NCI-H460 (cell line): ENCODE measurements around the gene WDR11. TPM values are rescaled to one million over a fixed set of nuclear protein-coding genes. Genes with fewer than 3 reads are reported as not detected.

Experiments
- DNase-seq: peaks from one replicate; pipeline ENCODE4 v3.0.0-alpha.2; 2016; ENCODE audit warnings: low read depth; ENCODE audit errors: extremely low read depth
- total RNA-seq: library from RNA; depleted of rRNA; stranded (reverse); fragments of >200 nt; shearing (Covaris generic); gene quantifications from 2 replicates; pipeline ENCODE4 v1.2.3, GENCODE V29; 2014

Gene WDR11
- total RNA-seq, 1 experiment from 2014 or later, result 77.6 TPM

DNA sequence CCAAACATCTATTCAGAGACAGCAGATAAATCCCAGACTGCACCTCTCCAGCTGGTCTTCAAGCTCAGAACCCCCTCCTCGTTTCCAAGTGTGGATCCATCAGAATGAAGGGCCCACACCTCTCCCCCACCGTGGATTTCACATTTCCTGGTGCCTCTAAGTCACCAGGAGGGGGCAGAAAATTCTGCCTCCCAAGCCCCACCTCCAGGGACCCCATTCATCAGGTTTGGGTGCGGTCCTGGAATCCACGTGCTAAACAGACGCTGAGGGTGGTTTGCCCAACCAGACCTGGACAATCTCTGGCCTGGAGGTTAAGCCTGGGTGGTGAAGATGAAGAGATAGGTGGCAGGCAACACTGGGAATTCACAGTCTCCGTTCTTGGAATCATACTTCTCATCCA, 92.4 kb downstream of the WDR11 start:
- no peak for DNase-seq

DNA sequence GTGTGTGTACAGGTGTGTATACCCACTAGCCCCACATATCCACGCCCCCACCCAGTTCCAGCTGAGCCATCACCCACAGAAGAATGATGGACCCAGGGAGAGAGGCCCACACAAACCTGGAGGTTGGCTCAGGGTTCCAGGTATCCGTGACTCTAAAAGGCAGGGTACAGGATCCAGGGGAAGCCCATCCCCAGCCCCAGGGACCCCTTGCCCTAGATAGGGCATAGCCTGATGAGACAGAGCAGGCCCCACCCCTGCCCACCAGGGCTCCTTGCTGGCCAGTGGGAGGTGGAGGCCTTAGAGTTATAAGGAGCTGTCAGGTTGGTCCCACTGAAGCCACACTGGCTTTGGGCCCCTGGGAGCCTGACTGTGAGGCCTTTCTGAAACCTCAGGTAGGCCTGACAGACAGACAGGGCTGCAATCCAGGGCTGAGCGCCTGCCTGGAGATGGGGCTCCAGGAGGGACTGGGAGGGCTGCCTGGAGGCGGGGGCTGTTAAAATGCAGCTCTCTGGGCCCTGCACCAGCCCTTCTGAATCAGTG, 93.5 kb downstream of the WDR11 start:
- DNase-seq, result no peak

DNA sequence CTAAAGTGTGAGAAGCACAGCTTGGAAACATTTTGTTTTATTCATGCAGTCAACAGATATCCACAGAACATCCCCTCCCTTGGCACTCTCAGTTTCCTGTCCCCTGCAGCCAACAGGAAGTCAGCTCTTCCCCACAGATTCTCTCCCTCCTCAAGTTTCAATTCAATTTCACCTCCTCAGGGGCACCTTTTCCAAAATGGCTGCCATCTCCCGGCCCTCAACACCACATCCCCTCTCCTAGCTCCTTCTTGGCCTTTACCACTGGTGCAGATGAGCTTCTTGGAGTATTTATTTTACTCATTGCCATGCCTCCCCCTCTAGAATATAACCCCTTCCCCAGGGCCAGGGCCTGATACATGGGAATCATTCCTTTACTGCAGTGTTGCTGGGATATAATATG, 94.0 kb downstream of the WDR11 start:
- no peak for DNase-seq

DNA sequence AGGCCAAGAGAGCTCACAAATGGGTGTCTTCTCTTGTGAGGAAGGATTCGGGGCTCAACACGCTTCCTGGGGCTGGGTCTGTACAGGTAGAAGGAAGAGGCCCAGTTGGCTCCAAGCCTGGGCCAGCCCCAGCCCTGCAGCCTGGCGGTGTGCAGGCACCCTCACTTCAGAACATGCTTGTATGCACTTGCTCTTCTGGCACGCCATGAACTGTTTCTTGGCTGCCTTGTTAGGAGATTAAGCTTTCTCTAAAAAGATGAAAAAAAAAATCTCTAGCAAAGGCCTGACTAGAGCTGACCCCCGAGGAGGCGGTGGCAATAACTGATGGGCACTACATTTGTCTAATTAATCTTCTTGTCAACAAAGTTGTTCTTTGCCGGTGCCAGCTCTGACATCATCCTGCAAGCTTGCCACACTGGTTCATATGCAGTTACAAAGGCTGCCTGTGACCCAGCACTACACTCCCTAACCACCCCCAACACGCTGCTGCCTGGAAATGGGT, 94.7 kb downstream of the WDR11 start:
- no peak for DNase-seq

DNA sequence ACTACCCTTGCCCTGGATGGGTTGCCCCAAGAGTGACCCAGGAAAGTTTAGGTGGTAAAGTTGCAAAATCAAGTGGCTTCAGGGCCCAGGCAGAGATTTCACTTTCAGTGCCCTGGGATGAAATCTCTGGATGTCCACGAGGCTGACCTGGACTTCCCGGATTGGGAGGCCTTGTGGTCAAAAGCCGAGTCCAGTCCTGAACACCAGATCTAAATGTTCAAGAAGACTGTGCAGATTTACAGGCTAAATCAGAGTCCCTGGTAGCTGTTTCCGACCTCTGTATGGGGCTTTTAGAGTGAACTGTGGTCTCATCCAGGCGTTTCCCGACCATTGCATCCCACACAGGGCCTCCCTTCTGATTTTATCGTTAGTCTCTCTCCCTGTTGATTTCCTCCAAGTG, 95.3 kb downstream of the WDR11 start:
- no peak for DNase-seq

DNA sequence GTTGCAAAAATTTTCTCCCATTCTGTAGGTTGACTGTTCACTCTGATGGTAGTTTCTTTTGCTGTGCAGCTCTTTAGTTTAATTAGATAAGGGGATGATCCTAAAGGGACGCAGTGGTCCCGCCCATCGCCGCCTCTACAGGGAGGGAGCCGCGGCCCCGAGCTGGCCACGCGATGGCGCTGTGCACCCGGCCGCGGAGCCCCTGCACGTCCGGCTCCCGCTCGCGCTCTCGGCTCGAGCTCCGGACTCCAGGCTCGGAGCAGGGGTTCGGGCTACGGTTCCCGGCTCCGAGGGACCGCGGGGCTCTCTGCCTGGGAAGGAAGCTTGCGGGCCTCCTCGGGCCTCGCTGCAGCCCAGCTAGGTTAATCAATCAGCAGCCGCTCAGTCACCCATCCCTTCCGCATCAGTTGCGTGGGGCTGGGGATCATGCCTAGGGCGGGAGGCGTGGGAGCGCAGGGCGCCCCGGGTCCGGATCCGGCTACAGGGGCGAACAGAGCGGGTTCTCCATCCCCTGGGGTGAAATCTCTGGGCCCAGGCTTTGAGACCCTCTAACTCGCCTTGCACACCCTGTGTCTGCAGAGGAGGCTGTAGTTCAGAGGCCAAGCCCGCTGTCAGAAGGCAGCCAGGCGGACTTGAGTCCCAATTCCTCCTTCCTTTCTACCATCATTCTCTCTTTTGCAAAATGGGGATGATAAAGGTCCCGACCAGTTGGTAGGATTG, 97.9 kb downstream of the WDR11 start:
- no peak for DNase-seq

DNA sequence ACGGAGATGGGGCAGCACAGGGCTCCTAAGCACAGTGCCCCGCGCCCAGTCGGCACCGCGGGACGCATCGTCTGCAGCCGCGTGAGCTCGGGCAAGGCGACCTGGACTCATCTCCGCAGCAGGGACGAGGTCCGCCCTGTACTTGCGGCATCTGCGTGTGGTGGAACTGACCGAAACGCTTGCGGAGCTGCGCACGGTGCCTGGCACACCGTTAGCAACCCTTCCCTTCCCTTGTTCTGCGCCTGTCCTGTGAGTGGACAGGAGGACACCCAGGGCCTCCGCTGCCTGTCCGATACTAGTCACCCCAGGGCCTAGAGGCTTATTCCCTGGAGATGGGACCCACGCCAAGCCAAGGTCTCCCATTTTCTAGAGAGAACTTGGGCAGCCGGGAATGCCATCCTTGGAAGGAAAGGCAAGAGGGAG, 98.5 kb downstream of the WDR11 start:
- DNase-seq, result no peak

DNA sequence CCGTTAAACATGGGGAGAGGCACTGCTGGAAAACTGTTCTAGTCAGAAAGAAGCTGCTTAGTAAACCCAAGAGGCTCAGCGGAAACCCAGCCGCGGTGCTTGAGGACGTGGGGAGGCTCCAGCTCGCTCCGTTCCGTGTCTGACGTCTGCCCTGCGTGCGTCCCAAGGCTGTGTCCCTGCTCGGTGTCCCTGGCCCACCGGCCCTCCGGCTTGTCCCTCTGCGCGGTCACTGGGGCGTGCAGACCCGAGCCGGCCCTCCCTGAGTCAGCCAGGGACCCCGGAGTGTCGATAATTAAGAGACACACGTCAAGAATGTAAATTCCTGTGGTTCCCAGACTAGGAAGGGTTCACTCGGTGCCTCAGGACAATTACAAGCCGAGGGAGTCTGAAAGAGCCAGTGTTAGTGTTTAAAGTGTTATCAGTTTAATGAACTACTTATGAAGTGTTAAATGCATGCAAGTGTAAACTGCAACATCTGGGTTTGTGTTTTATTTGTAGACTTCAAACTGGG, 98.9 kb downstream of the WDR11 start:
- no peak for DNase-seq

DNA sequence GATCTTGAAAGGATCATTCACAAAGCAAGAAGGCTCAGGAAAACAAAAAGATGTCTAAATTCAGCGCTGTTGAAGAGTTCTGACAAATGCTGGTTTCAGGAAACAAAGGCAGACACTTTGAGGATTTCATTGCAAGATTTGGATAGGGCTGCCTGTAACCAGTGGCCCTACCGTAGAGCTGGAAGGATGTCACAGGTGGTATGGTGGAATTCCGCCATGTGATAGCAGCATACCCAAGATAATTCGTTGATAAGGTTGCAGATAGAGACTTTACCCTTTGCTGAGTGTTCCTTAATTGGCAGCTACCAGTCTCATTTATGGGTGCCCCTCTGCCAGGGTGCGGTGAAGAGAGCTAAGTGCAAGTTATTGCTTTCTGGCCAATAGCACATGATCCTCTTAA, 100.1 kb downstream of the WDR11 start:
- no peak for DNase-seq

DNA sequence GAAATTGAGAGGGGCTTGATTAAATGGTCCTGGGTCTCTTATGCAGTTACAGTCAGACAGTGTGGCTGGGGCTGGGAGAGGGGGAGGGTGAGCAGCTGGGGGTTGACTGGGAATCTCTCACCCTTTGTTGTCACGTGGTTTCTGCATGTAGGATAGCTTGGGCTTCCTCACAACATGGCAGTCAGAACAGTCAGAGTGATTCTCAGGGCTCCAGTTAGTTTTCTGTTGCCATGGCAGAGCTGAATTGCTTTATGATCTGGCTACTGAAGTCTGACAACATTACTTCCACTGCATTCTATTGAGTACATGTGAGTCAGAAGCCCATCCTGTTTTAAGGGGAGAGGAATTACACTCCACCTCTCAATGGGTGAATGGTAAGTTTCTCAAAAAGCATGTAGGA, 102.7 kb downstream of the WDR11 start:
- no peak for DNase-seq
